Epithelial cell of esophagus (primary cell): Measurements from ENCODE around the gene SPSB1.

ENCODE experiments used
- DNase-seq: peaks from one replicate; pipeline ENCODE4 v3.0.0; 2010; ENCODE audit warnings: low read depth
- H3K4me3 ChIP-seq: 2 replicates; pipeline ENCODE4 v1.5.1; 2011; ENCODE audit warnings: mild to moderate bottlenecking, low read length, control low read depth
- CTCF ChIP-seq: IDR thresholded peaks from 2 replicates; pipeline ENCODE4 v1.5.1; 2011; ENCODE audit warnings: low read depth, mild to moderate bottlenecking, low read length, control low read depth, inconsistent platforms; ENCODE audit not compliant: insufficient read depth; ENCODE audit errors: missing control alignments

The SPSB1 gene

GRCh38 chr1:9250411-9251381 lies 42.0 kb upstream of the SPSB1 start:
- no peak for TF ChIP-seq CTCF
- no peak overlapping the region for H3K4me3 ChIP-seq
- DNase-seq = no peak

- H3K4me3 ChIP-seq = no peak overlapping the region
- no peak for DNase-seq
- TF ChIP-seq CTCF = no peak
These were observed 41.2 kb upstream of the SPSB1 start for GRCh38 chr1:9251501-9251900.

- no peak for DNase-seq
- TF ChIP-seq CTCF = no peak
These were observed 39.7 kb upstream of the SPSB1 start for GRCh38 chr1:9253004-9253403.

GRCh38 chr1:9253453-9254105 lies 39.1 kb upstream of the SPSB1 start:
- DNase-seq = no peak
- no peak for TF ChIP-seq CTCF
- H3K4me3 ChIP-seq = no peak overlapping the region

More at GRCh38 chr1:9253004-9253403, 39.7 kb upstream of the SPSB1 start:
- no peak overlapping the region for H3K4me3 ChIP-seq

- TF ChIP-seq CTCF = no peak
- DNase-seq = no peak
- no peak overlapping the region for H3K4me3 ChIP-seq
These were observed 36.4 kb upstream of the SPSB1 start for GRCh38 chr1:9256332-9256731.

GRCh38 chr1:9257851-9258250 lies 34.8 kb upstream of the SPSB1 start:
- no peak for DNase-seq
- TF ChIP-seq CTCF = no peak
- H3K4me3 ChIP-seq = no peak overlapping the region
